ENCODE results near the gene FAM168A.

DNA sequence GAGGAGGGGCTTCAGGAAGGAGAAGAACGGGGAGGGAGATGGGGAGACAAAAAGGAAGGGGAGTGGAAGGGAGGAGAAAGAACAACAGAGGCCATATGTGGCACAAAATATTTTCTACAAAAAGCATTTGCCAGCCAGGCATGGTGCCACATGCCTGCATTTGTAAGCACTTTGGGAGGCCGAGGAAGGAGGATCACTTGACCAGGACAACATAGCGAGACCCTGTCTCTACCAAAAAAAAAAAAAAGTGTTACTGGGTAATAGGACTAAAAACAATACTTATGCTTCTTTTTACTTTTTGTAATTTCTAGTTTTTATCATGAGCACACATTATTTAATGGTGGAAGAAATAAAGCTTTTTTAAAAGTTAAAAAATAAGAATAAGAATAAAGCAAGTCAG, 5.3 kb downstream of the FAM168A start:
- no peak for TF ChIP-seq TAF1 (IDR thresholded peaks at IDR 0.05; ENCODE audit: control insufficient read depth, extremely low read depth, insufficient read depth, low read length, severe bottlenecking)
- TF ChIP-seq PHF20 (IDR thresholded peaks at IDR 0.05; ENCODE audit: partially characterized antibody), result no peak
- TF ChIP-seq SIN3B (IDR thresholded peaks at IDR 0.05; ENCODE audit: low read depth), result no peak
- TF ChIP-seq ZFP36 (IDR thresholded peaks at IDR 0.05; ENCODE audit: low read depth, low read length, partially characterized antibody), result no peak
- TF ChIP-seq SIX5 (IDR thresholded peaks at IDR 0.05; ENCODE audit: borderline replicate concordance in 1 of 2, insufficient read depth in 1 of 2, low read depth in 1 of 2, low read length in 2 of 2), result no peak
- no peak for TF ChIP-seq MTA2 (IDR thresholded peaks at IDR 0.05; ENCODE audit: low read depth)
- no peak for TF ChIP-seq HDAC3 (IDR thresholded peaks at IDR 0.05; ENCODE audit: borderline replicate concordance, partially characterized antibody)
- TF ChIP-seq, protein P1, sequence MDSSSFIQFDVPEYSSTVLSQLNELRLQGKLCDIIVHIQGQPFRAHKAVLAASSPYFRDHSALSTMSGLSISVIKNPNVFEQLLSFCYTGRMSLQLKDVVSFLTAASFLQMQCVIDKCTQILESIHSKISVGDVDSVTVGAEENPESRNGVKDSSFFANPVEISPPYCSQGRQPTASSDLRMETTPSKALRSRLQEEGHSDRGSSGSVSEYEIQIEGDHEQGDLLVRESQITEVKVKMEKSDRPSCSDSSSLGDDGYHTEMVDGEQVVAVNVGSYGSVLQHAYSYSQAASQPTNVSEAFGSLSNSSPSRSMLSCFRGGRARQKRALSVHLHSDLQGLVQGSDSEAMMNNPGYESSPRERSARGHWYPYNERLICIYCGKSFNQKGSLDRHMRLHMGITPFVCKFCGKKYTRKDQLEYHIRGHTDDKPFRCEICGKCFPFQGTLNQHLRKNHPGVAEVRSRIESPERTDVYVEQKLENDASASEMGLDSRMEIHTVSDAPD (CRISPR knock-in tag; IDR thresholded peaks at IDR 0.05), result no peak
- no peak for TF ChIP-seq FOXK1 (CRISPR knock-in tag; IDR thresholded peaks at IDR 0.05; ENCODE audit: borderline replicate concordance)
- no peak for TF ChIP-seq CREB1 (IDR thresholded peaks at IDR 0.05)
- no peak for TF ChIP-seq CREB1 (CRISPR knock-in tag; IDR thresholded peaks at IDR 0.05)
- TF ChIP-seq YY1 (IDR thresholded peaks at IDR 0.05; ENCODE audit: borderline replicate concordance in 1 of 3, control insufficient read depth in 1 of 3, extremely low read depth in 1 of 3, insufficient read depth in 3 of 3, insufficient read length in 1 of 3, insufficient replicate concordance in 2 of 3, low read depth in 1 of 3, low read length in 2 of 3), result no peak
- TF ChIP-seq ATF2 (CRISPR knock-in tag; IDR thresholded peaks at IDR 0.05), result no peak
- TF ChIP-seq ZBTB17 (CRISPR knock-in tag; IDR thresholded peaks at IDR 0.05), result no peak
- TF ChIP-seq POLR2AphosphoS5 (IDR thresholded peaks at IDR 0.05; ENCODE audit: control insufficient read depth, insufficient read depth, low read depth, low read length), result no peak
